Vagina (tissue), 2 donors: ENCODE data around the gene HEPHL1.

Experiments used
- CTCF ChIP-seq, 3 experiments: fragments of 450-650 bp in 2 of 3; fragments of 200-600 bp in 1 of 3; sonication (generic) in 1 of 3; IDR thresholded peaks; one replicate each; pipeline ENCODE4 v1.5.1; 2017 to 2019; ENCODE audit warnings: antibody characterized with exemption in 3 of 3, mild to moderate bottlenecking in 2 of 3, moderate library complexity in 2 of 3
- POLR2A ChIP-seq, 2 donors: fragments of 450-650 bp; IDR thresholded peaks; one replicate each; pipeline ENCODE4 v1.6.1; 2017; ENCODE audit warnings: antibody characterized with exemption in 2 of 2, mild to moderate bottlenecking in 2 of 2, moderate library complexity in 2 of 2
- POLR2AphosphoS5 ChIP-seq, 2 donors: sonication (generic); formaldehyde crosslinking; IDR thresholded peaks; one replicate each; pipeline ENCODE4 v1.9.0; 2017; ENCODE audit warnings: antibody characterized with exemption in 2 of 2, mild to moderate bottlenecking in 2 of 2, low read depth in 1 of 2; ENCODE audit not compliant: insufficient read depth in 1 of 2

GRCh38 chr11:94152678-94153065 is 131.5 kb downstream of the HEPHL1 start:
- TF ChIP-seq CTCF (IDR thresholded peaks at IDR 0.05) (no peak), POLR2AphosphoS5 (IDR thresholded peaks at IDR 0.05; ENCODE audit: insufficient read depth in 1 of 2, low read depth in 1 of 2) (no peak), POLR2A (IDR thresholded peaks at IDR 0.05) (no peak)
